Liver (tissue), 3 donors: ENCODE data around the gene LRRTM3.

Source experiments
- JUND ChIP-seq, 2 donors: IDR thresholded peaks; 2 replicates each; pipeline ENCODE4 v1.6.1; 2016; ENCODE audit warnings: antibody characterized with exemption in 2 of 2
- NR2F2 ChIP-seq: IDR thresholded peaks from 2 replicates; pipeline ENCODE4 v1.6.1; 2016; ENCODE audit warnings: antibody characterized with exemption
- RAD21 ChIP-seq, 2 donors: IDR thresholded peaks; 2 replicates each; pipeline ENCODE4 v1.6.1; 2016; ENCODE audit warnings: antibody characterized with exemption in 2 of 2, mild to moderate bottlenecking in 2 of 2
- SP1 ChIP-seq: IDR thresholded peaks from 2 replicates; pipeline ENCODE4 v1.6.1; 2018; ENCODE audit warnings: antibody characterized with exemption, mild to moderate bottlenecking
- TAF1 ChIP-seq: conservative IDR thresholded peaks from 2 replicates; pipeline ENCODE4 v1.6.1; 2016; ENCODE audit warnings: antibody characterized with exemption, mild to moderate bottlenecking
- TF ChIP-seq, protein P1 (sequence below): fragments of 150-350 bp; IDR thresholded peaks from 2 replicates; pipeline ENCODE4 v1.5.1; 2017; ENCODE audit warnings: improper control_type of control experiment, low read depth, low read length; ENCODE audit not compliant: missing input control
- TF ChIP-seq, protein P2 (sequence below): IDR thresholded peaks from 2 replicates; pipeline ENCODE4 v1.6.1; 2016; ENCODE audit warnings: antibody characterized with exemption
- TF ChIP-seq, protein P3 (sequence below): IDR thresholded peaks from 2 replicates; pipeline ENCODE4 v1.6.1; 2016; ENCODE audit warnings: antibody characterized with exemption
- TF ChIP-seq, protein P4 (sequence below): IDR thresholded peaks from 2 replicates; pipeline ENCODE4 v1.6.1; 2016; ENCODE audit warnings: antibody characterized with exemption, mild to moderate bottlenecking
- donor health status: healthy.
- donor health status: healthy.

DNA sequence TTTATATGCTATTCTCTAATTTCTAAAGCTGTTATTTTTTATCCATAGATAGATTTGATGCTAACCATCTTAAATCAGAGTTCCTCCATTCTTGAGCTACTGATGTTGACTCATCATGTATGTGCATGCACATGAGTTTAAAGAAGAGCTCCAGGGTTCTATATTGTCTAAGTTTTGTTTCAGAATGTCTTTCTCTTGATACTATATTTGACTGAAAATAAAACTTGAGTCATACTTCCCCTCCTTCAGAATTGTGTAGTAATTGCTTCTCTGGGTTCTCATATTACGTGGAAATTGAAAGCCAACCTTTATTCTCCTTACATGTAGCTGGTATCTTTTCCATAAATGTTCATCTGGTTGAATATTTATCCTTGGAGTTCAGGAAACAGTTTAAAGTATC, 89.4 kb downstream of the LRRTM3 start:
- TF ChIP-seq RAD21 (IDR thresholded peaks at IDR 0.05) (no peak), NR2F2 (no peak), SP1 (no peak), JUND (IDR thresholded peaks at IDR 0.05) (no peak), TAF1 (no peak)
- TF ChIP-seq, protein P1, sequence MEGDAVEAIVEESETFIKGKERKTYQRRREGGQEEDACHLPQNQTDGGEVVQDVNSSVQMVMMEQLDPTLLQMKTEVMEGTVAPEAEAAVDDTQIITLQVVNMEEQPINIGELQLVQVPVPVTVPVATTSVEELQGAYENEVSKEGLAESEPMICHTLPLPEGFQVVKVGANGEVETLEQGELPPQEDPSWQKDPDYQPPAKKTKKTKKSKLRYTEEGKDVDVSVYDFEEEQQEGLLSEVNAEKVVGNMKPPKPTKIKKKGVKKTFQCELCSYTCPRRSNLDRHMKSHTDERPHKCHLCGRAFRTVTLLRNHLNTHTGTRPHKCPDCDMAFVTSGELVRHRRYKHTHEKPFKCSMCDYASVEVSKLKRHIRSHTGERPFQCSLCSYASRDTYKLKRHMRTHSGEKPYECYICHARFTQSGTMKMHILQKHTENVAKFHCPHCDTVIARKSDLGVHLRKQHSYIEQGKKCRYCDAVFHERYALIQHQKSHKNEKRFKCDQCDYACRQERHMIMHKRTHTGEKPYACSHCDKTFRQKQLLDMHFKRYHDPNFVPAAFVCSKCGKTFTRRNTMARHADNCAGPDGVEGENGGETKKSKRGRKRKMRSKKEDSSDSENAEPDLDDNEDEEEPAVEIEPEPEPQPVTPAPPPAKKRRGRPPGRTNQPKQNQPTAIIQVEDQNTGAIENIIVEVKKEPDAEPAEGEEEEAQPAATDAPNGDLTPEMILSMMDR = no peak
- TF ChIP-seq, protein P2, sequence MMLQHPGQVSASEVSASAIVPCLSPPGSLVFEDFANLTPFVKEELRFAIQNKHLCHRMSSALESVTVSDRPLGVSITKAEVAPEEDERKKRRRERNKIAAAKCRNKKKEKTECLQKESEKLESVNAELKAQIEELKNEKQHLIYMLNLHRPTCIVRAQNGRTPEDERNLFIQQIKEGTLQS = no peak
- TF ChIP-seq, protein P3, sequence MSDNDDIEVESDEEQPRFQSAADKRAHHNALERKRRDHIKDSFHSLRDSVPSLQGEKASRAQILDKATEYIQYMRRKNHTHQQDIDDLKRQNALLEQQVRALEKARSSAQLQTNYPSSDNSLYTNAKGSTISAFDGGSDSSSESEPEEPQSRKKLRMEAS = no peak
- TF ChIP-seq, protein P4, sequence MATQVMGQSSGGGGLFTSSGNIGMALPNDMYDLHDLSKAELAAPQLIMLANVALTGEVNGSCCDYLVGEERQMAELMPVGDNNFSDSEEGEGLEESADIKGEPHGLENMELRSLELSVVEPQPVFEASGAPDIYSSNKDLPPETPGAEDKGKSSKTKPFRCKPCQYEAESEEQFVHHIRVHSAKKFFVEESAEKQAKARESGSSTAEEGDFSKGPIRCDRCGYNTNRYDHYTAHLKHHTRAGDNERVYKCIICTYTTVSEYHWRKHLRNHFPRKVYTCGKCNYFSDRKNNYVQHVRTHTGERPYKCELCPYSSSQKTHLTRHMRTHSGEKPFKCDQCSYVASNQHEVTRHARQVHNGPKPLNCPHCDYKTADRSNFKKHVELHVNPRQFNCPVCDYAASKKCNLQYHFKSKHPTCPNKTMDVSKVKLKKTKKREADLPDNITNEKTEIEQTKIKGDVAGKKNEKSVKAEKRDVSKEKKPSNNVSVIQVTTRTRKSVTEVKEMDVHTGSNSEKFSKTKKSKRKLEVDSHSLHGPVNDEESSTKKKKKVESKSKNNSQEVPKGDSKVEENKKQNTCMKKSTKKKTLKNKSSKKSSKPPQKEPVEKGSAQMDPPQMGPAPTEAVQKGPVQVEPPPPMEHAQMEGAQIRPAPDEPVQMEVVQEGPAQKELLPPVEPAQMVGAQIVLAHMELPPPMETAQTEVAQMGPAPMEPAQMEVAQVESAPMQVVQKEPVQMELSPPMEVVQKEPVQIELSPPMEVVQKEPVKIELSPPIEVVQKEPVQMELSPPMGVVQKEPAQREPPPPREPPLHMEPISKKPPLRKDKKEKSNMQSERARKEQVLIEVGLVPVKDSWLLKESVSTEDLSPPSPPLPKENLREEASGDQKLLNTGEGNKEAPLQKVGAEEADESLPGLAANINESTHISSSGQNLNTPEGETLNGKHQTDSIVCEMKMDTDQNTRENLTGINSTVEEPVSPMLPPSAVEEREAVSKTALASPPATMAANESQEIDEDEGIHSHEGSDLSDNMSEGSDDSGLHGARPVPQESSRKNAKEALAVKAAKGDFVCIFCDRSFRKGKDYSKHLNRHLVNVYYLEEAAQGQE = no peak
